Measurements from ENCODE around the gene STRA6.

DNA sequence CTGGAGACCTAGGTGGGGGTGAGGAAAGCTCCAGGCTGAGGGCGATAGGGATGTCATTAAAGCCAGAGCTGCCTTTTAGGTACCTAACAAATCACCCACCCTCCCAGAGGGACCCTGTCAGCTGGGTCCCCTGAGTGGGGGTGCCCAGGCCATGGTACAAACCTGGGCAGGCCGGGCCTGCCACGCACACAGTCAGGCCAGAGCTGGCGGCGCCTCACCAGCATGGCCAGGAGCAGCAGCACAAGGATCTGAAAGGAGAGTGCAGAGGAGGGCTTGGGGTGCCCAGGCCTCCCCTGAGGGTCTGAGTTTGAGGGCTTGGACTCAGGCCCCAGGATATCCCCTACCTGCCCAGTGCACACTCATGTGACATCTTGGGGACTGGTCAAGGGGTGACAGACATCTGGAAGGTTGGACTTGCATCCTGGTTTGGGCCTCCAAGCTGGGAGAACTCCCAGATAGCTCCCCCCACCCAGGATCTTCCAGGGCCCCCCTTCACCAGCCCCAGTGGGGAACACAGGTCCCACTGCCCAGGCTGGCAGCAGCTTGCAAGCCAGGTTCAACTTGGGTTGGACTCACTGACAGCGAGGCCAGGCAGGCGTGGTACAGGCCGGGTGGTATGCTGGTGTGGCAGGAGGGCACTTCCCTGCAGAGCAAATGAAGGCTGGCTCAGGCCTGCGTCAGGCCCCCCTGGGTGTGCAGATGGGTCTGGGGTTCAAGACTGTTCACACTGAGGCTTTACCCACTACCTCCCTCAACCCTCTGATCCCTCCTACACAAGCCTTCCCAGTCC lies 5.2 kb downstream of the STRA6 start:
- no peak for TF ChIP-seq EZH2 (IDR thresholded peaks at IDR 0.05; ENCODE audit: borderline replicate concordance, low read depth, low read length, poor library complexity, severe bottlenecking)
- TF ChIP-seq, protein P1, sequence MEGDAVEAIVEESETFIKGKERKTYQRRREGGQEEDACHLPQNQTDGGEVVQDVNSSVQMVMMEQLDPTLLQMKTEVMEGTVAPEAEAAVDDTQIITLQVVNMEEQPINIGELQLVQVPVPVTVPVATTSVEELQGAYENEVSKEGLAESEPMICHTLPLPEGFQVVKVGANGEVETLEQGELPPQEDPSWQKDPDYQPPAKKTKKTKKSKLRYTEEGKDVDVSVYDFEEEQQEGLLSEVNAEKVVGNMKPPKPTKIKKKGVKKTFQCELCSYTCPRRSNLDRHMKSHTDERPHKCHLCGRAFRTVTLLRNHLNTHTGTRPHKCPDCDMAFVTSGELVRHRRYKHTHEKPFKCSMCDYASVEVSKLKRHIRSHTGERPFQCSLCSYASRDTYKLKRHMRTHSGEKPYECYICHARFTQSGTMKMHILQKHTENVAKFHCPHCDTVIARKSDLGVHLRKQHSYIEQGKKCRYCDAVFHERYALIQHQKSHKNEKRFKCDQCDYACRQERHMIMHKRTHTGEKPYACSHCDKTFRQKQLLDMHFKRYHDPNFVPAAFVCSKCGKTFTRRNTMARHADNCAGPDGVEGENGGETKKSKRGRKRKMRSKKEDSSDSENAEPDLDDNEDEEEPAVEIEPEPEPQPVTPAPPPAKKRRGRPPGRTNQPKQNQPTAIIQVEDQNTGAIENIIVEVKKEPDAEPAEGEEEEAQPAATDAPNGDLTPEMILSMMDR (conservative IDR thresholded peaks at IDR 0.05; ENCODE audit: low read depth, low read length), result no peak
